IPS-NIHi7 (cell line): ENCODE data around the gene CAV2.

Experiments used
- DNase-seq: peaks from one replicate; pipeline ENCODE4 v3.0.0; 2012; ENCODE audit warnings: mixed read lengths; ENCODE audit errors: extremely low spot score

Gene CAV2

DNA sequence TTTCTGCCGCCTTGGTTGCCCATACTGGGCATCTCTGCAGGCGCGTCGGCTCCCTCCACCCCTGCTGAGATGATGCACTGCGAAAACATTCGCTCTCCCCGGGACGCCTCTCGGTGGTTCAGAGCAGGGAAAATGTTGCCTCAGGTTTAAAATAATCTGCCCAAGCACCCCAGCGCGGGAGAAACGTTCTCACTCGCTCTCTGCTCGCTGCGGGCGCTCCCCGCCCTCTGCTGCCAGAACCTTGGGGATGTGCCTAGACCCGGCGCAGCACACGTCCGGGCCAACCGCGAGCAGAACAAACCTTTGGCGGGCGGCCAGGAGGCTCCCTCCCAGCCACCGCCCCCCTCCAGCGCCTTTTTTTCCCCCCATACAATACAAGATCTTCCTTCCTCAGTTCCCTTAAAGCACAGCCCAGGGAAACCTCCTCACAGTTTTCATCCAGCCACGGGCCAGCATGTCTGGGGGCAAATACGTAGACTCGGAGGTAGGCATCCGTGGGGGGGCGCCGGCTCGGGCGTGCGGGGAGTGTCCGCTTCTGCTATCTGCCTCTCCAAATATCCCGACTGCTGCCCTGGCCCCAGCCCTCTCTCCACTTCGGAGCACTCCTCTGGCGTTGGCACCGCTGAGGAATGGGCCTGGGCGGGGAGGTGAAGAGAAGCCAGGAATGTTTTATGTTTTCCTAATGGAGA, 25.2 kb downstream of the CAV2 start, which contains the start of gene CAV1:
CAV1 (plus strand) TSS at position 428 of the 689 bp plus-strand sequence; CDS start at position 455, 27 bp downstream.
- peak; percentile 64 for DNase-seq

DNA sequence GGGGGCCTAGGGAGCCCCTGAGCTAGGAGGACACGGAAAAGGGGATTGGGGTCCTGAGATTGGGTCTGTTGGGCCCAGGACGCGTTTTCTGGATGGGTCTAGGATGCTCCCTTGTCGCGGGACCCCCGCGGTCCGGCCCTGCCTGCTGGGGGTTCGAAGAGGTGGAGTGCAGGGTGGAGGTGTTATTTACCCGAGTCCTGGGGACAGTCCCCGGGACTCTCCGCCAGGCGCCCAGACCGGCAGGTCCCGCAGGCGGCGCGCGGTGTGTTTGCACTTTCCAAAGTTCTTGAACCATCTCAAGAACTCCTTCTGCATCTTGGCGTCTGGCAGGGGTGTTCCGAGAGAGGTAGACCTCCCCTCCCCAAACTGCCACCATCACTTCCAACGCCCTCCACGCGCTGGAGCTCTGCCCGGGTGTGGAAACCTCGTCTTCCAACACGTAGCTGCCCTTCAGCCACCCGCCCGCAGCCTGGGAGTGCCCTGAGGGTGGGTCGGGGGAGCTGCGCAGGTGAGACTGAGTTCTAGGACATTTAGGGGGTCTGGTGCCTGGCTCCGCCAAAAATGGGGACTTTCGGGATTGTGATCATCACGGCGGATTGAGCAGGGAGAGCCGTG, 25.9 kb downstream of the CAV2 start:
- DNase-seq, result peak; percentile 18

DNA sequence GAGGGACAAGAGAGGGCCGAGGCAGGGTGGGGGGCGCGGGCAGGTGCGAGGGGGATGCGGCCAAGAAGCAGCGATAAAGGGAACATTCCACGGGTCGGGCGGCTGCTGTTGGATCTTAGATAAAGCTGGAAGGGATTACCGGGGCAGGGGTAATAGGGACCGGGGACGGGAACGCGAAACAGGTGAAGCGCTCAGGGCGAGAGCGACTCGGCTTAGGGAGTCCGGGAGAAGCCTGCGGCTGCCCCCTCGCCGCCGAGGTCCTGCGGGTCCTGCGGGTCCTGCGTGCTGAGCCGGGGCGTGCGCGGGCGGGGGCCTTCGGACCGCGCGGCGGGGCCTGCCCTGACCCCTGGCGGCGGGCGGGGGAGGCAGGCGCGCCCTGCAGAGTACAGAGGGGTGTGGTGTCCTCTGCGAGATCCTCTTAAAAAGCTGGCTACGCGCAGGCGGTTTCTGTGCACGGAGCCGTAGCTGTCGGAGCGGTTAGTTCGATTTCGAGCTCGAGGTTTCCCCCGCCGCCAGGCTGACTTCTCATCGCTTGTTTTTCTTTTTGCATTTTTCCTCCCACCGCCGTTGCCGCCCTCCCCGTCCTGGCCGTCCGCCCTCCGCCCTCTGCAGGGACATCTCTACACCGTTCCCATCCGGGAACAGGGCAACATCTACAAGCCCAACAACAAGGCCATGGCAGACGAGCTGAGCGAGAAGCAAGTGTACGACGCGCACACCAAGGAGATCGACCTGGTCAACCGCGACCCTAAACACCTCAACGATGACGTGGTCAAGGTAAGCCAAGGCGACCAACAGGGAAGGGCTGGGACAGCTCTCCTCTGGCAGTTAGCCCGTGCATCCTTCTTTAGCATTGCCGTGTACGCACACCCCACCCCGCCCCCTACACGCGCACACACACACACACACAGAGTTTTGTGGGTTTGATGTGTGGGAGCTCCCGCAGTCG, 26.6 kb downstream of the CAV2 start:
- DNase-seq, result peak; percentile 79

DNA sequence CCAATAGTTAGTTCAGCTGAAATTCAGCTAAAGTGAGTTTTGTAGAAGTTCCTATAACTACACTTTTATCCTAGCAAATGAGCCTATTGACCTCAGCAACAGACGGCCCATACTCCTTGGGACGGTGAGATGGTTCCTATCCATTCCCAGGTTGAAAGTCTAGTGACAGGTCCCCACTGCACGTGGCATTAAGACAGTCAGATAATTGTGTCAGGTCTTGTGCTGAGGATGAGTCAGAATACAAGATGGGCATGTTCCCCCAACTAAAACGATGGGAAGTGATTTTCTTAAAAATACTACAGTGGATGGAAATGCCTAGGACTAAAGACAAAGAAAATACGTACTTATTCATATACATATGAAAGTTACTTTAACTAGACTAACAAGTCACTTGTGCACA, 27.4 kb downstream of the CAV2 start:
- DNase-seq, result no peak

DNA sequence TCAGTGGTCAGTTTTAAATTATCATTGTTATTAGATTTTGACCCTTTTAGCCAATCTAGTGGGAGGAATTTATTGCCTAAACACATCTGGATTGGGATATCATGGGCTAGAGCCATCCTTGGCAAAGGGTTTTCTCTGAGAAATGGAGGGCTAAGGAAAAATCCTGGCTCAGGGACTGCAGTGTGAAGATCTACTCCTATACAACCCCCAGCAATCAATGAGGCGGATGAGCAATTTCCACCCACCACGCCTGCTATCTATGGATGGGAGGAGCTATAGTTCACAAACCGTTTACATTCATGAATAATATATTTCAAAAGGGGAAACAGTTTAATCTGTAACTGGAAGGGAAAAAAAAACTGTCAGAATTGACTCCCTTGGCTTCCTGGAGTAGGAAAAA, 28.0 kb downstream of the CAV2 start:
- DNase-seq, result no peak

DNA sequence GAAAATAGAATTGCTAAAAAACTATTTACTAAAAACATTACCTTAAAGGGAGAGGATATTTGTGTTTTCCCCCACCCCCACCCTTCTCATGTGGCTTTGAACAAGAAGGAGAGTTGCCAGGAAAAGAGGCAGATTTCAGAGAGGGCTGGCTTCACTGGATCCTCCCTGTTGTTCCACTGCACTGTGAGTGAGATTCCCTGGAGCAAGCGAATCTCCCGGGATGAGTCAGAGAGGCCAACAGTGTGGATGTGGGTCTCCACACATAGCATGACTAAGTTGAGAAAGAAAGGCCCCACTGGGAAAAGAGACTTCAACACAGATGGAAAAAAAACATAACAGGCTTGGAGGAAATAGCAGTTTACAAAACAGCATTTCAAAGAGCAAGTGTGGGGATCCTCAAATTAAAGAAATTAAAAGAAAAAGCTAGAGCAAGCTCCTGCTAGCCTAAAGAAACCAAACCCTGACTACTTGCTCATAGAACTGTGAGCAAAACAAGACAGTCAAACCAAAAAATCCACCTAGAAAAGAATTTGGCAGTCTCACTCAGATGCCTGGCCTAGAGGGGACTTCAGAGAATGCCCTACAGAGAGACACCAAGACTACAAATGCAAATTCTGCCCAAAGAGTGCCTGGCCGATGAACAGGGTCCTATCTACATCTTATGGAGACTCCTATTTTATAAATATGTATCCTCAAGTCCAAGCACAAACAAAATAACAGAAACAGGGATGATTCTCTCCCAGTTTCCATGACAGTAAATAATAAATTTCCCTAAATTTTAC, 28.7 kb downstream of the CAV2 start:
- DNase-seq, result no peak

DNA sequence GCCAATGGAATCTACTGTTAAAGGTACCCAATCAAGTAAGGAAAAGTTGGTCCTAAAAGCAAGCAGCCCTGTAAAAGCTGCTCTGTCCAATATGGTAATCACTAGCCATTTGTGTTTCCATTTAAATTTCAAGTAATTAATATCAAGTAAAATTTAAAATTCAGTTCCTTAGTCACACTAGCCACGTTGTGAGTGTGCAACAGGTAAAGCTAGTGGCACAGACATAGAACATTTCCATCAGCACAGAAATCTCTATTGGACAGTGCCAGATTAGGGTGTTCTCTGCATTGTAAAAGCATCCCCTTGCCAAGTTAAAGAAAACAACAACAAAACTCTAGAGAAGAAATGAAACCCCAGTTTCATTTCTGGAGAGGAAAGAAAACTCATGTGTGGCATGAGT, 29.7 kb downstream of the CAV2 start:
- no peak for DNase-seq

DNA sequence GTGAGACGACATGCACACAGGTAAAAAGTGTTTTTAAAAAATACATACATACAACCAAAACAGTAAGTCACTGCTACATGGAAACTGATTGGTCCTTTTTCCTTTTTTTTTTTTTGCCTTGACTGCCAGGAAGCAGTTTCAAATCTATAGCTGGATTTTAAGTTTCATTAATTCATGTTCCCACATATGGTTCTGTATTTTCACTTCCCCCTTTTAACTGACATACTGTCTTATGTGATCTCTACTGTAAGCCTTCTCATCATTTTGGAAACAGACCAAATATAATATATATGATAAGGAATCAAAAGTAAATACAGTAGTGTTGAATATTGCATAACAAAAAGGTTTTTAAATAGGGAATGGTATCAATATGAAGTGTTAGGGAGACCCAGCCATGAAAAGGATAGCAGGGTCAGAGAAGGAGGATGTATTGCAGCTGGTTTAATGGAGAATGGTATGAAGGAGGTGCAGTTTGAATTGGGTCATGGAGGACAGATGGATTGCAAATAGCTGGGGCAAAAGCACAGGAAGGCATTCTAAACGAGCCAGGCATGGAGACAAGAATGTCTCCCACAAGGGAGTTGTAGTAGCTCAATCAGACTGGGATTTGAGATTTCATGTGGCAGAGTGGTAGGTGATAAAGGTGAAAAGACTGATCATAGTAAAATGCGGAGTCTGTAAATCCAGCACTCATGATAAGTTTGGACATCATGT, 30.7 kb downstream of the CAV2 start:
- no peak for DNase-seq

DNA sequence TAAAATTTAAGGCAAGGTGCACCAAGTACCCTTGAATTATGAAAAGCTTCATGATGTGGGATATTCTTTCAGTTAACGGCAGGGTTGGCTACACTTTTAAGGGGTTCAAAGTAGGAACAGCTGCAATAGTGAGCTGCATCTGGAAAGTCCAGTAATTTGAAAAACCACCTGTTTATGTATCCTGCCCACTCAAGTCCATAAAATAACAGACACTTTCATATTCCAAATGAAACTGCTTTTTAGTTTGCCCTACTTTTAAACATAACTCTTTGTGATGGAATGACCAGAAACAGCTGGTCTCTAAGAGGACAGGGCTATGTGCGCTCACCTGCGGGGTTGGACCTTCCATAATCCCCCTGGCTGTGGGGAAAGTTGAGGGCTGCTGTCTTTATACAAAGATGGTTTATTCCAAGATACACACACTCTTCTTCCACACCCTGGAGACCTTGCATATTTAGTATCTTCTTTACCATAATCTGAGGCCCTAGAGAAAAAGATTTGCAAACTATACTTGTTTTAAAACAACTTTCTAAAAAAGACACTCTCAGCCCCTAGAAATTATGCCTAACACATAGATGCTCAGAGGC, 32.7 kb downstream of the CAV2 start:
- DNase-seq, result no peak

DNA sequence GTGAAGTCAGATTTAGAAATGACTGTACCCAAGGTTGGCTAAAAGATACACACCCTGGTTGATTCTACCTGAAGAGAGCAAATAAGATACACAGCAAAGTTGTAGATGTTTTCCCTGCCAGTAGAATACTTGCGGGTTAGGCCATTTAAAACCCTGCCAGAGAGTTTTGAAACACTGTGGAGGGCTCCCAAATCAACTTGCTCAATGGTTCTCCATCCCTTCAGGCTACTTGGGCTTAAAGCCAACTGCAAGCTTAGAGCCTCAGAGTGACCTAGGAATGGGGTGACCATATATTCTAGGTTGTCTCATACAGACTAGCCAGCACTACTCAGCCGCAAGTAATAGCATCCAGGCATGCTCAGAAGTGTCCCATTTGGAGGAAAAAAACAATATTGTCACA, 35.3 kb downstream of the CAV2 start:
- DNase-seq, result no peak

DNA sequence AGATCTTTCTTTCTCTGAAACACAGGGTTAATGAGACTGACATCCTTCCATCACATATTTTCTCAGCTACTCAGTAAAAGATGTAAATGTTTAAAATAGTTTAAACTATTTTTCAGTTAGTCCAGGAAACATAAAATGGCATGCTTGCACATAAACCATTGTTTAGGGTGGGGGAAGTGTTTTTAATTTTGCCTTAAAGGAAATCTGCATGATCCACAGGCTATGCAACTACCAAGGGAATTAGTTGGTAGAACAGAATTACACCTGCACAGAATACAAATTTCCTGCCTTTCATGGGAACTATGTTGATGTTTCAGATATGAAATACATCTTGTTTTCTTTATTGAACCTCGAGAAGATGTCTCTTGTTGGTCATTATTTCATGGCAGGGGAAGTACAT, 35.9 kb downstream of the CAV2 start:
- DNase-seq, result no peak

DNA sequence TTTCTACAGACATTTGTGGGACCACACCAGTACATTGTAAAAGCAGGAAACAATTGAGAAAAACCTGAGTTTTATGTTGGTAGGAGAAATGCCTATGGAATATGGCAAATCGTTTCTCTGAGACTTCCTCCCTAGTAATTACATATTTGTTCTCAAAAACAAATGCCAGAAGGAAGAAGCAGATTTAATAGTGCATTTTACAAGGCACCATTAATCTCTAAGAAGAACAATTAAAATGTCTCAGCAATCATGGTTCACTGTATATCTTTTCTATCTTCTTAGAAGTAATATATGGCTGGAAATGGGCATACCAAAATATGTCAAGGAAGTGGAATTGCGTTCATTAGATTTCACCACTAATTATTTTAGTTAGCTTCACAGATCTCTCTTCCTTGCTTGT, 38.6 kb downstream of the CAV2 start:
- DNase-seq, result no peak

DNA sequence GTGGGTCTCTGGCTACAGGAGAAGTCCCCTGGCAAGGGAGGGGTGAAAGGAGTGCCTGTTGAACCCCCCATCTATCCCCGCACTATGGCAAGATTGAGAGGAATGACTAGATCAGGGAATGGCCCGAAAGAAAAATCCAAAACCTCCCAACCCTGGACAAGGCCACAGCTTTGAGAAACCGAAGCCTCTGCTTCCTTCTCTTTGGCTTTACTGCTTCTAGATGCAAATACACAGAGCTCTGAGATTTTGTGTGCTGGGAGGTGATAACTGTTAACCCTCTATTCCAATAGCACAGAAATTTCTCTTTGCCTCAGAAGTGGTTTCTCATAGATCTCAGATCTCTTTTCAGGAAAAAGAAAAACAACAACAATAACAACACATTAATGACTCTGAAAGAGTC, 40.3 kb downstream of the CAV2 start:
- DNase-seq, result no peak

DNA sequence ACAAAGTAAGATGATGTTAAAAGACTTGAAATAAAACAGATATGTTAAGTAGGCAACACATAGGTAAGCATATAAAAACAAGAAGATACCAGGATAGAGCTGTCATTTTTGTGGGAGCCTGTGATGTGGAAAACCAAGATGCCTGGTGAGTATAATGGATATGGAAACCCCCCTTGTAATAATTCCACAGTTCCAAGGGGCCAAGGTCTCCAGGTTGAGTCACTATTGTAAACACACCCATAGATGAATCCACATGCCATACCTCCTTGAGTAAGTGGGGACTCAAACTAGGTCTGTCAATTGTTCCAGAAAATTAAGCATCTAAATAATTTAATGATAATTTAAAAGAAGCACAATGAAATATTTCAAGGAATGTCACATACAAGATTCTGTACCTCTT, 41.2 kb downstream of the CAV2 start:
- DNase-seq, result no peak

DNA sequence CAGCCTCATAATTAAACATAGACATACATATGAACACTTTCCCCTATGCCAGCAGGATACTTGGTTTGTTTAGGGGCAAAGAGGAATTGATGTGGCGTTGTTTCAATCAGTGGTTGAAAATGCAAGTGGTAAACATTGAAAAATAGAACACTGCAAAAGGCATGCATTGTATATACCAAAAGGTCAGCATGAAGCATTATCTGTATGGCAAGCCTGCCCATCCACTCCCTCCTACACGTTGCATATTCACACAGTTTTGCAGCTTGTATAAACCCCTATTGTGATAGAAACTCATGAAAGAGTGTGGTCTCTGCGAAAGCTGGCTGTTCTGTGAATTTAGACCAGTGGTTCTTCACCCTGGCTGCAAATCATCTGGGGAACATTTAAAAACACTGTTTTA, 42.4 kb downstream of the CAV2 start:
- no peak for DNase-seq

DNA sequence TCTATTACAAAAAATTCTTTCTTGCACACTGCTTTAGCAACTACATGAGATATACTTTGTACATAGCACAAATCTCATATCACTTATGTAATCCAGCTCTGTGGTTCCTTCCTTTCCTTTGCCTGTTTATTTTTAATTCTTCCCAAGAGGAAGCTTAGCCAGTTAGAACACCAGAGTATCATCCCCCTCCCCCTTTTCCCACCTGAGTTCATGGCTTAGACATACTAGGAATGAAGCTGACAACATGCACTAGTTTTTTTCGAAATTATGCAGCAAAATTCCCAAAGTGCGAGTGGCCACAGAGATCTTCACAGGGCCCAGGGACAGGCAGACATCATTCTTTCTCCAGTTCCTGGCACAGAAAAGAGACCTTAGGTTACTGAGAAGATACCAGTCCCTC, 43.1 kb downstream of the CAV2 start:
- DNase-seq, result no peak

DNA sequence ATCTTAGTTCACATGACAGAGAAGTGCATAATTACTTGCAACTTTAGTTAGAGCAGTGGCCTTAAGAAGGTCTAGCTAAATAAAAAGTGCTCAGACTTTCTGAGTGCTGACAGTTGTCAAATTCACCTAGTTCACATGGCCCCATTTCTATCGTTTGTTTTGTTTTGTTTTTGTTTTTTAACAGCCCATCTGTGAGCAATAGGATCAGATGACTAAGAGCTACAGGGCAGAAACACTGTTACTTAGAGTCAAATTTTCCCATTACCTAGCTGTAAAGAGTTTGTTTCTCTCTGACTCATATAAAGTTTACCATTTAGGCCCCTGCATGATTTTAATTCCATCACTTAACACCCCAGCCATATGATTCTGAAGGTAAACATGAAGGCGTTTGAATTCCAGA, 44.1 kb downstream of the CAV2 start:
- DNase-seq, result no peak

DNA sequence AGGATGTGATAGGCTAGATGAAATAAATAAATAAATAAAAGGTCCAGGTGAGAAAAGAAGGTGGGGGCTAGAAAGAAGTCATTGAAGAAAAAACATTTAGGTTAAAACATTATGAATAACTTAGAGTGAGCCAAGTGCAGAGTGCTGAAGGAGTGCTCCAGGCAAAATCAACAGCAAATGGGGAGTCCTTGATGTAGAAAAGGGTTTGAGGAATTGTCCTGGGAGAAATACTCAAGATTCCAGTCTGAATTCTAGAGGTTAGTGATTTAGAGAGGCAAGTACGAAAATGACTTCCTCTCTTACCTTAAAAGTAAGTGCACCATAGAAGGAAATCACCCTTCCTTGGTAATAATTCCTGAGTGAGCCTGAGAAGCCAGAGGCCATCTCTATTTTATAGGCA, 44.9 kb downstream of the CAV2 start:
- DNase-seq, result no peak

DNA sequence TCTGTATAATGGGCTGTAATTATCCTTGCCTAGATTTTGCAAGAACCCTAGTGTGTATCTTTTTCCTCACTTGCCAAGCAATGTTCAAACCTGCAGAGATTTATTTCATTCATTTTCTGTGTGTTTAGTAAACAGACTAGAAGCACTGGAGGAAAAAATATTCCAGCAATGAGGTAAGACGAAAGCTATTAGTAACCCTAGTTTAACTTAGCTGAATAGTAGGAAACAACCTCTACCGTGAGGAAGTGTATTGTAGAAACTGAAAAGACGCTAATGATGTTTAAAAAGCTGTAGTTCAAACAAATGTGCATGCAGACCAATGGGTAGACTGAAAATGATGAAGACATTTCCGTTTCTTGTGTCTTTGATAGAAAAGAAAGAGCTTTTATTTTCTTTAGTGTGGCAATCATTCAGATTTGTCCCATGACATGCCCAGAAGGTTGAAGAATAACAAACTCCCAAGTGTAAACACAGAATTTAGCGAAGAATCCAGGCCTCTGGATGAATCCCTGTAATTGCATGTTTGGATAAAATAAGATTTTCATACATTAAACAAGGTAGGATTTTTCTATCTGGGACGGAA, 46.0 kb downstream of the CAV2 start:
- no peak for DNase-seq

DNA sequence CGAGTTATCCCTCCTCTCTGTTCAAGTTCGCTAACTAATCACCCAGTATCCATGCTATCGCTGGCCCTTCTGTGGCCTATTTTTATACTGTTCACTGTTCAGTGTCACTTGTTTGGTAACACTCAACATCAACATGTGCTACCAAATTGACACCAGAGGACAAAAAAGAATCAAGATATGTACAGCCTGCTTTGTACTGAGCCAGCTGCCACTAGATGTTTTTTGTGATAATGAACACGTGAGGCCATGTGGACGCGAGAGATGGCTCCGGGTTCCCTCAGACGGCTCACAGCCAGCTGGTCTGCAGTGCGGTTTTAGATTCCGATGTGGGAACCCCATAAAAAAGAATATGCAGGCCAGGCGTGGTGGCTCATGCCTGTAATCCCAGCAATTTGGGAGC, 46.5 kb downstream of the CAV2 start:
- no peak for DNase-seq
